ENCODE data around the gene MYZAP.

The MYZAP gene

GRCh38 chr15:57631386-57632110 is 39.8 kb downstream of the MYZAP start:
- no peak for DNase-seq

GRCh38 chr15:57634290-57634689 is 42.6 kb downstream of the MYZAP start:
- no peak for DNase-seq

- DNase-seq, result no peak
Measured at GRCh38 chr15:57635300-57635909, 43.7 kb downstream of the MYZAP start.

DNA sequence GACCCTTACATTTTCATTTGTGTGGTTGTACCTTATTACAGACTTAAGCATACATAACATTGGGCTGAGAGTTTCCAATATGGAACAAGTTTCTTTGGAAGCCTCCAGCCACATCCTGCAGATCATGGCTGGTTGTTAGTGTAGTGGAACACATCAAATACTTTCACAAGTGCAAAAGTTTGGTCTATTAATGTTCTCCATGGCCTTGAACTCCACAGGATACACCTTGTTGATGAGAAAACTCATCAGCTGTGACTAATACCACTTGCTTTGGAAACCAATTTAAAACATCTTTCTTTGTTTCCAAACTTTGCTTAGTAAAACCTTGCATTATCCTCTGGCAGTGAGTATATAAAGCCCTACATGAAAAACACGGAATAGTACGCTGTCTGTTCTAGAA is 46.1 kb downstream of the MYZAP start:
- no peak for DNase-seq

DNA sequence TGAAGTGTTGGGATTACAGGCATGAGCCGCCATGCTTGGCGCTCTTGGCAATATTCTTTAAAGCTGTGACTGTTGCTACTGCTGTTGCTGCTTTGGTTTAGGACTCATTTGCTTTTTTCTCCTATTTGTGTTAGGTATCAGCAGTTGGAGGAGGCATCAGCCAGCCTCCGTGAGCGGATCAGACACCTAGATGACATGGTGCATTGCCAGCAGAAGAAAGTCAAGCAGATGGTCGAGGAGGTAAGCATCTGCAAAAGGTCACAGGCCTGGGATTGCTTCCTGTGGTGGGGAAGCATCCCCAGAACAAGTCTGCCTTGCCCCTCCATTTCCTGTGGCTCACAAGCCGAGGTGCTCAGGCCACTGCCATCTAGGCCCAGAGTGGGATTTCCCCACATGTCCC is 47.6 kb downstream of the MYZAP start:
- DNase-seq, result no peak

GRCh38 chr15:57640930-57641682 is 49.4 kb downstream of the MYZAP start:
- peak; percentile 1 for DNase-seq

- DNase-seq, result no peak
Measured at GRCh38 chr15:57643826-57644225, 52.1 kb downstream of the MYZAP start.

- no peak for DNase-seq
Measured at GRCh38 chr15:57646087-57646486, 54.4 kb downstream of the MYZAP start.

GRCh38 chr15:57647071-57647790 is 55.5 kb downstream of the MYZAP start:
- DNase-seq, result no peak

GRCh38 chr15:57647791-57648130 is 56.1 kb downstream of the MYZAP start:
- DNase-seq, result no peak

DNA sequence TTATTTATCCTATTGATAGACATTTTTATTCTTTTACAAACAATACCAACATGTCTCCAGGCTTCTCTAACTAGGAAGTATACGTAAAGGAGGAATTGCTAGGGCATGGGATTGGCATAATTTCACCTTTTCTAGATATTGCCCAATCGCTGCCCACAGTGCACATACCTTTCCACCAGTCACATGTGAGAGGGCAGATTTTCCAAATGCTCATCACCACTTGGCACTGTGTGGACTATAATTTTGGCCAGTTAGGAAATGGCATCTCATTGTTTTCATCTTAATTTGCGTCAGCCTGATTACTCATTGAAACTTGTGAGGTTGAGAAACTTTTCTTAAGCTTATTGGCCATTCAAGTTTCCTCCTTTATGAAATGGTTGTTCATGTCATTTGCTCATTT is 57.4 kb downstream of the MYZAP start:
- no peak for DNase-seq

DNA sequence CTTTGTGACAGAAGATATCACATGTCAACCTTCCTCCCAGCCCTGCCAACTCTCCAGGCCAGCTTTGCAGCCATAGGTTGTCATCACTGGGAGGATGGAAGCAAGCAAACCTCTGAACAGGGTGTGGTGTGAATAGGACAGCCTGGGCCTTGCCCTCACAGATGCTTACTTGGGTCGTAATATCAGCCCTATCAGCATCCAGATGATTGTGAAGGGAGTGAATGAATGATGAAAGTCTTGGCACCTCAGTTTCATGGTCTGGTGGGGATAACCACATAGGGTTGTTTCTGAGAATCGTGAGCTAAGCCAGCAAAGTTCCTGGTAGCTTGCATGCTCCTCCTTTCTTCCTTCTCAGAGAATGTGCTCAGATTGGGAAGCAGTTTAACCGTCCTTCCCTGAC is 59.7 kb downstream of the MYZAP start:
- DNase-seq, result no peak

GRCh38 chr15:57652481-57652880 is 60.8 kb downstream of the MYZAP start:
- DNase-seq, result no peak

DNA sequence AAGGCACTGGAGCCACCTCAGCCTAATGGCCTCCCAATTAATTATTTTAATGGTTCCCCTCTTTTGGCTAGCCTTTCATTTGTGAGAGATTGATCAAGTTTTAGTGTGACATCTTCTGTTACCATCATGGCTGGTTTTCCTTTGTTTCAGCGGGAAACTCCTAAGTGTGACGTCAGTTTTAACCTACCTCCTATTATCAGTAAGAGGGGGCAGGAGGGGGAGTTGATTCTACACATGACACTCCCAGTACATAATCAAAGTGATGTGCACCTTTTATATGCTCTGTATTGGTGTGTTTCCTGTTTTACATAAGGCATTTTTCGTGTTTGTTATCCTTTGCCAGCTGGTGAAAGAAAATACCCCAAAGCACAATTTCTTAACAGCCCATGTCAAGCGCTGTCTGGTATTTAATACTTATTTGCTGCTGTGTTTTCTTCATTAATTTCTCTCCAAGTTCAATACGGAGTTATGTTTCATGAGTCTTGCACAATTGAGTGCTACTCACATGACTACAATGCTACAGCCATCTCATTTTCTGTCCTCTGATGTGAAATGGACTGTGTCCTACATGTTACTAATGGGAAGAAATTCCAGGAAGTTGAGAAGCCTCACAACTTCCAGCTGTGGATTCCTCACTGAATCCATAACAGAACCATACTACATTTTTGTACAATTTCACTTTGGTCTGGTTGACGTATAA is 62.6 kb downstream of the MYZAP start:
- DNase-seq, result peak; percentile 44

- no peak for DNase-seq
Measured at GRCh38 chr15:57655053-57655452, 63.3 kb downstream of the MYZAP start.

DNA sequence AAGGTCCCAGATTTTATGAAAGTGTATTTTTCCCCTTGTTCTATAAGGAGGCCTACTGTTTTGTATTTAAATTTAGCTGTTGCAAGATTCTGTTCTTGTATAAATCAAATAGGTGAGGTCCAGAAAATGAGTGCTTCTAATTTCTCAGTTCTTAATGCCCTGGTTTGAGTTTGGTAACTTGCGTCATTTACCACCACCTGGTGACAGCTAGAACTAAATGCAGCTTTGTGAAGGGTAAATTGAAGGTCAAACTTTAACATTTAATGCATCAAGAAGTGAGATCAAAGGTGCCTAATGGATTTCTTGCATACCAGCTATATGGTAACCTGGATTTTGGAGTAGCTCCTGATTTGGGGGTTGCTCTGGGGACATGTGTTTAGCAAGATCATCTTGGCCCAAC is 64.1 kb downstream of the MYZAP start:
- no peak for DNase-seq

DNA sequence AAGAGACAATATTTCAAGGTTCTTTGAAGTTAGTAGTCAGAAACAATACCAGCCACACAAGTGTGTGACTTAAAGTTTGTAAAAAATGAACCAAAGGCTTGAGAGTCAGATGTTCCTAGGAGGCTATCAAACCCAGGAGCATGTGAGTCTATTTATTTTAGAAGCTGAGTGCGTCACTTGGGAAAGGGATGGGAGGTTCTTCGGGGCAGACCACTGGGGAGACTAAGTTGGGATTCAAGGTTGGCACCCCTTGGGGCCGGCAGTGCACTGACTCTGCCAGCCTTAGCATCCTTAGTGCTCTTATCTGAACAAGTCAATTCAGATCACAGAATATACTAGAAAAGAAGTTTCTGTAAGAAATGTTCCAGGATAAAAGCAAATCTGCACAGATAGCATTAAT is 64.7 kb downstream of the MYZAP start:
- DNase-seq, result no peak

- no peak for DNase-seq
Measured at GRCh38 chr15:57657619-57658018, 65.9 kb downstream of the MYZAP start.

GRCh38 chr15:57662091-57662744 is 70.5 kb downstream of the MYZAP start:
- DNase-seq, result no peak

DNA sequence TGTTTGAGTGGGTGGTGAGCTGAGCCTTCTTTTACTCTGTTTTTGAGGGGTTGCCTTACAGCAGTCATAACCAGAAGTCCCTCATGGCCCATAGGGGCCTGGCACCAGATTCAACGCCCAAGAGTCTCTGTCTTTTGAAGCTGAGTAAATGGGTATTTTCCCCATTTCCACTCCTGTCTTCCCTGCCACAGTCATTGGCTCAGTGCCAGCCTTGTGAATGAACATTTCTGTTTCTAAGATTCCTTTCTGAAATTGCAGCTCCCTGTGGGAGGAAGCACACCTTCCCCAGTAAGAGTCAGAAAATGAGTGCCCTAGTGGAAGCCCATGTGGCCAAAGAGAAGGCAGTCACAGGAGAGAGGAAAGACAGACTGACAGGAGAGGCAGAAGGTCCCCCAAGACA is 71.1 kb downstream of the MYZAP start:
- no peak for DNase-seq

DNA sequence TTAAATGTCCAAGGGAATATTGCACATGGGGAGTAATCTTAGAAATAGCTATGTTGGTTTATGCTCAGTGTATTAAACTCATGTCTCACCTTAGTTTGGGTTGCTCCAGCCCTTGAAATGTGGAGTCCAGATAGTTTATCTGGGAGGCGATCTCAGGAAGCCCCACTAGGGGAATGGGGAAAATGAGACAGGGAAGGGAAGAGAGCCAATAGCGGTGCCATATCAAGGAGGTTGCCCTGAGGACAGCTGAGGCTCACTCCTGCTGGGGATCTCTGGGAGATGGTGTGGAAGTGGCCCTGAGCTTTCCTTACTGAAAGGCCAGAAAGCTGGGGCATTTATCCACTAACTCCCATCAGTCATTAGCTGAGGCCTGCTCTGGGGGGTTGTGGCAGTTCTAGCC is 71.6 kb downstream of the MYZAP start:
- no peak for DNase-seq

- no peak for DNase-seq
Measured at GRCh38 chr15:57665194-57665593, 73.5 kb downstream of the MYZAP start.

Data from DMS79 treated with DMSO at 0.1 percent for 48 hours (cell line).